Kidney epithelial cell (primary cell): ENCODE results near the gene KDM1A. TPM values are rescaled to one million over a fixed set of nuclear protein-coding genes. Genes with fewer than 3 reads are reported as not detected.

Source experiments
- DNase-seq: peaks from one replicate; pipeline ENCODE4 v3.0.0-alpha.2; 2010; ENCODE audit warnings: low read depth
- H3K27me3 ChIP-seq: 2 replicates; pipeline ENCODE4 v1.6.0; 2011; ENCODE audit warnings: low read length; ENCODE audit not compliant: control insufficient read depth, insufficient read depth
- H3K36me3 ChIP-seq: 2 replicates; pipeline ENCODE4 v1.5.1; 2011; ENCODE audit warnings: low read length; ENCODE audit not compliant: control insufficient read depth, insufficient read depth
- H3K4me3 ChIP-seq: 2 replicates; pipeline ENCODE4 v1.5.1; 2011; ENCODE audit warnings: low read depth, mild to moderate bottlenecking, control low read depth, low read length
- CTCF ChIP-seq: IDR thresholded peaks from 2 replicates; pipeline ENCODE4 v1.5.1; 2011; ENCODE audit warnings: mild to moderate bottlenecking, moderate library complexity, low read length, control low read depth, inconsistent platforms; ENCODE audit not compliant: insufficient read depth, poor library complexity, severe bottlenecking
- total RNA-seq: library from RNA; depleted of rRNA; stranded (reverse); fragments of >200 nt; gene quantifications from 2 replicates; pipeline ENCODE4 v1.2.3, GENCODE V29; 2015

The KDM1A gene
- total RNA-seq, 1 donor from 2014 or later: 111 TPM

GRCh38 chr1:23023174-23023845 lies 4.0 kb downstream of the KDM1A start:
- no peak for DNase-seq
- Histone ChIP-seq H3K27me3 (no peaks in the 10 kb centered on the region), H3K4me3 (no peak overlapping the region), H3K36me3 (no peaks in the 10 kb centered on the region)
- TF ChIP-seq CTCF: no peak

- no peak for DNase-seq
- no peak overlapping the region for H3K4me3 ChIP-seq
- H3K36me3 ChIP-seq: no peaks in the 10 kb centered on the region
- H3K27me3 ChIP-seq: no peaks in the 10 kb centered on the region
- TF ChIP-seq CTCF: no peak
Measured at GRCh38 chr1:23026568-23026967, 7.3 kb downstream of the KDM1A start.

GRCh38 chr1:23027352-23027907 lies 8.2 kb downstream of the KDM1A start:
- TF ChIP-seq CTCF: no peak

GRCh38 chr1:23029337-23029736 lies 10.1 kb downstream of the KDM1A start:
- H3K4me3 ChIP-seq: no peak overlapping the region
- H3K36me3 ChIP-seq: no peaks in the 10 kb centered on the region
- no peaks in the 10 kb centered on the region for H3K27me3 ChIP-seq
- DNase-seq: no peak
- no peak for TF ChIP-seq CTCF

More at GRCh38 chr1:23027352-23027907, 8.2 kb downstream of the KDM1A start:
- H3K36me3 ChIP-seq: no peaks in the 10 kb centered on the region
- no peak for DNase-seq
- H3K4me3 ChIP-seq: no peak overlapping the region
- H3K27me3 ChIP-seq: no peaks in the 10 kb centered on the region

- H3K36me3 ChIP-seq: peaks cover 1% of the 10 kb centered on the region
- no peak for DNase-seq
- no peak overlapping the region for H3K4me3 ChIP-seq
- no peak for TF ChIP-seq CTCF
- no peaks in the 10 kb centered on the region for H3K27me3 ChIP-seq
Measured at GRCh38 chr1:23035823-23036452, 16.7 kb downstream of the KDM1A start.
